GM20000 (cell line): ENCODE measurements around the gene FOXL3.

ENCODE experiments used
- DNase-seq: peaks from one replicate; pipeline ENCODE4 v3.0.0; 2012; ENCODE audit warnings: low spot score
- TF ChIP-seq, protein P1 (sequence below): IDR thresholded peaks from 2 replicates; pipeline ENCODE4 v1.5.1; 2012; ENCODE audit warnings: mild to moderate bottlenecking, control low read depth; ENCODE audit errors: extremely low read depth, missing control alignments

The FOXL3 gene

DNA sequence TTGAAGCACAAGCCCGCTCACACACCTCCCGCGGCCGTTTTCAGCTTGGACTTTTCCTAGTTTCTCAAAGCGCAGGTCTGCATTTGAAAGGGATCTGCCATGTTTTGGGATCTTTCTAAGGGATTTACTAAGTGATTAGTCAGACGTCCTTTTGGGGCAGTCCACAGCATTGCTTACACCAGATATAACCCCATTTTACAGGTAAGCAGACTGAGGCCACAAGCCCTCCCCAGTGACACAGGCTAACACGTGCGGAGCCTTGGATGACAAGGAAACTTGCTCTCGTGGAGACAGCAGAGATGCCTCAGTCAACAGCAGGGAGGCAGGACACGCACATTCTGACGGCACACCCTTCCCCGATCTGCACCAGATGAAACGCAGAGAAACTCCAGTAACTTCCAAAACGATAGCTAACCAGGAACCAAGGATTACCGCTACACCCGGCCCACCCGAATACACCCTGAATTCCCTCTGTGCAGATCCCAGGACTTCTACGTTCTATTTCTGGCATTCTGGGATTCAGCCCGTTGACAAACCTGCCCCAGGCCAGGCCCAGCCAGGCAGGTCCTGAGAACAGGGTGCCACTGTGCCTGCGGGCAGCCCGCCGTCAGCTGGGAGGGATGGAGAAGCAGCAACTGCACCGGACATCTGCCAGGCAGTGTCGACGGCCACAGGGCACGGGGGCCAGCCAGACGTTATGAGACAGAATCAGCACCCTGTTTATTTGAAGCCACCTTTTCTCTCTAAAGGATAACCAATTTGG is 27.9 kb downstream of the FOXL3 start:
- TF ChIP-seq, protein P1, sequence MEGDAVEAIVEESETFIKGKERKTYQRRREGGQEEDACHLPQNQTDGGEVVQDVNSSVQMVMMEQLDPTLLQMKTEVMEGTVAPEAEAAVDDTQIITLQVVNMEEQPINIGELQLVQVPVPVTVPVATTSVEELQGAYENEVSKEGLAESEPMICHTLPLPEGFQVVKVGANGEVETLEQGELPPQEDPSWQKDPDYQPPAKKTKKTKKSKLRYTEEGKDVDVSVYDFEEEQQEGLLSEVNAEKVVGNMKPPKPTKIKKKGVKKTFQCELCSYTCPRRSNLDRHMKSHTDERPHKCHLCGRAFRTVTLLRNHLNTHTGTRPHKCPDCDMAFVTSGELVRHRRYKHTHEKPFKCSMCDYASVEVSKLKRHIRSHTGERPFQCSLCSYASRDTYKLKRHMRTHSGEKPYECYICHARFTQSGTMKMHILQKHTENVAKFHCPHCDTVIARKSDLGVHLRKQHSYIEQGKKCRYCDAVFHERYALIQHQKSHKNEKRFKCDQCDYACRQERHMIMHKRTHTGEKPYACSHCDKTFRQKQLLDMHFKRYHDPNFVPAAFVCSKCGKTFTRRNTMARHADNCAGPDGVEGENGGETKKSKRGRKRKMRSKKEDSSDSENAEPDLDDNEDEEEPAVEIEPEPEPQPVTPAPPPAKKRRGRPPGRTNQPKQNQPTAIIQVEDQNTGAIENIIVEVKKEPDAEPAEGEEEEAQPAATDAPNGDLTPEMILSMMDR, result no peak

DNA sequence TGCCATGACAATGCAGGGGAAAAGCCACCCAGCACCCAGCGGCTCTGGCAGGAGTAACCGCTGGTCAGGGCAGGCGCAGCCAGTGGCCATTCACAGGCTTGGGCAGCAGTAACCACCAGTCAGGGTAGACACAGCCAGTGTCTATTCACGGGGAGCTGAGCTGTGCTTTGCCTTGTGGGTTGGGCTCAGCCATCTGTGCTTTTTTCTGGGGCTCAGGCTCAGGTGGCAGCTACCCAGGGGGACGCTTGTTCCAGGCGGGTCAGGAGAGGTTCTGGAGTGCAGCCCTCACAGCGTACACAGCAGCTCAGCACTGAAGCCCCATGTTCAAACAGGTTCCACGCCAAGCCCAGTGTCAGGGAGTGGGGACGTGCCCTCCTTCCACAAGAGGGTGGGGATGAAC is 28.5 kb downstream of the FOXL3 start:
- DNase-seq, result no peak
- TF ChIP-seq, protein P1, result no peak

More for the DNA sequence above, 27.9 kb downstream of the FOXL3 start:
- no peak for DNase-seq

DNA sequence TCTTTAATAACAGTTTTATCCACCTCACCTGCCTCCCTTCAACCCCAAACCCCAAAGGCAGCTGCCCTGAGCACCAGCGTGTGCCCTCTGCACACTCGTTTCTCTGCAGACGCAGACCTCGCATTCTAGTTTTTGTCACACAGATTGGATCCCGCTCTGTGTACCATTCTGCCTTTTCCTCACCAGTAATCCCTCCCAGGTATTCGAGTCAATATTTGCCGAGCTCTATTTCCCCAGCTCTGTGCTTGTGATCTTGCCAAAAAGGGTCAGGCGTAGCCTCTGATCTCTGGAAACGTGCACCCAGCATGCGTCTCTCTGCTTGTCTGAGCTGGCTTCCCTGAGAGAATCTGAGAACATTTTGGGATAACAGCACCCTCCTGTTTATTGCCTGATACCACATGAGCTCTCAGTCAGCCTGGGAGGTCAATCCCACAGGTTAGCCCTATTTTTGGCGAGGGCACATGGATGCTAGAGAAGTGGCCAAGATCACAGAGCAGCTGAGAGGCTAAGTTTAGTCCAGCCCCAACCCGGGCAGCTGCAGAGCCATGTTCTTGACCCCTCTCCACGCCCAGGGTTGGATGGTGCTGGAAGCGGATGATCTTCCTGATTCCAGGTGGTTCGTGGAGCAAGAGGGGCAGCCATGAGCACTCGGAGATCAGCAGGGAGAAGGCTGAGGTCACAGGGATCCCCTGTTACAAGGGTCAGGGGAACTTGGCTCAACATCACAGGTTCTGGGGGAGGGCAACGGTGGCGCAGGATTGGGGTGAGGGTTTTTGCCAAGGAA is 29.1 kb downstream of the FOXL3 start:
- no peak for DNase-seq

DNA sequence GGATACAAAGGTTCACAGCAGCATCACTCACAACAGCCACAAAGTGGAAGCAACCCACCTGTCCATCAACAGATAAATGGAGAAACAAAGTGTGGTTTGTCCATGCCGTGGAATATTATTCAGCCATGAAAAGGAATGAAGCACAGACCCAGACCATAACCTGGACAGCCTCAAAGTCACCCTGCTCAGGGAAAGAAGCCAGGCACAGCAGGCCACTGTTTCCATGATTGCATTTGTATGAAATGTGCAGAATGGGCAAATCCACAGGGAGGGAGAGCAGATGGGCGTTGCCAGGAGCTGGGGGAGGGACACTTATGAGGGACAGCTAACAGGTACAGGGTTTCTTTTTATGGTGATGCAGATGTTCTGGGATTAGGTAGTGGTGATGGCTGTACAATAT is 30.3 kb downstream of the FOXL3 start:
- TF ChIP-seq, protein P1, result no peak
- DNase-seq, result no peak

More for the DNA sequence above, 29.1 kb downstream of the FOXL3 start:
- TF ChIP-seq, protein P1, result no peak

DNA sequence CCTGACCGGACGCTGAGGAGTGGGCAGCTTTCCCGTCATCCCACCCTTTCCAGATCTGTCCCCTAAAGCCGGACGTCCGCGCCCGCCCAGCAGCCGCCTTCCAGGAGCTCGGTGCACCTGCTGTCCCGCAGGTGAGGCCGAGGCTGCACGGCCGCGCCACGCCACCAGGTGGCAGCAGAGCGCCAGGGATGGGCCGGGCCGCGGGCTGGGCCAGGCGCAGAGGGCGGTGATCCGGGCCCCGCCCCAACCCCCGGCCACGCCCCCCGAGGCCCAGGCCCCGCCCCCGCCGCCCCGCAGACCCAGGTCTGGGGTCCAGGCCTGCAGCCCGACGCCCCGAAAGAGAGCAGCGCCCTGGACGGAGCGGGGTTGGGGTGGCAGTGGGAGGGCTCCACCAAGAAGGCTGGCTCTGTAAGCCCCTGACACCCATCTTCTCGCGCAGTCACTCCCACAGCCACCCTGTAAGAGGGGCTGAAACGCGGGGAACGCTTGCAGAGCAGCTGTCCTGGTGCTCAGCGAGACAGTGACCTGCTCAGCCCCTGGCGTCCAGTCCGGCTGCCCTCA is 32.2 kb downstream of the FOXL3 start:
- DNase-seq, result peak; percentile 93
- TF ChIP-seq, protein P1, result peak; percentile 83

DNA sequence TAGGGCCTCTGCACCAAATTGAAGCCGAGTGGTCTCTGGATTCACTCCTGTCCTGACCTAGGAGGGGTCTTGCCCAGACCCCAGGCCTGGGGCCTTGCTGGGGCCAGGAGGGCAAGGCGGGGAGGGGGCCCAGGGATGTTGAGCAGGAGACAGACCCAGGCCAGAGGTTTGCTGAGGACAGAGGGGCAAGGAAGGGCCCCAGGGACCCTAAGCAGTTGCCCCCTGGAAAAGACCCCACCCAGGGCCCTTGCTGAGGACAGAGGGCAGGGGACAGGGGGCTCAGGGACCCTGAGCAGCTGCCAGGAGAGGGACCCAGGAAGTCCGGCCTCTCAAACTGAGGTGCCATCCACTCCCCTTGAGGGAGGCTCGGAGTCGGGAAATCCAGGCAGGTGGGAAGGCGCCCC is 32.7 kb downstream of the FOXL3 start:
- TF ChIP-seq, protein P1, result no peak
- DNase-seq, result no peak

DNA sequence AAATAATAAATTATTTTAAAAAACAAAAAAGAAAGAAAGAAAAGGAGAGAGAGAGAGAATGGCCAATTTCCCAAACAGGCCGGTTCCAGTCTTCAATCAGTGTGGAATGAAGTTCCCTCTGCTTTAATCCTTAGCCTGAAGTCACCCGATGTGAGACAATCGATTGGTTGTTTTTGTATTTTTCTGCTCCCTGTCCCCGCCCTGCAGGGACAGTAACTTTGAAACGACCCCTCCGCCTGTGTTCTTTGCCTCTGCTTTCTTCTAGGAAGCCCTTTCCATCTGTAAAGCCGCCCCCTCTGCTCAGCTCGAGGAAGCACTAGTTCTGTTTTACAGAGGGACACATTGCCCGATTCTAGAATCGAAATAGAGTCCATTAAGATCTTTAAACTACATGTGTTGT is 33.4 kb downstream of the FOXL3 start:
- no peak for DNase-seq
- TF ChIP-seq, protein P1, result no peak
